ENCODE data around the gene ZNF311. TPM values are rescaled to one million over a fixed set of nuclear protein-coding genes. Genes with fewer than 3 reads are reported as not detected.

The ZNF311 gene
- total RNA-seq, 1 experiment from 2014 or later, result 0.57 TPM

- Histone ChIP-seq H3K4me2 (ENCODE audit: insufficient read depth, insufficient read length, low read length) (no peak overlapping the region), H3K23ac (ENCODE audit: insufficient read length, low read depth, low read length) (no peak overlapping the region), H2AK5ac (ENCODE audit: insufficient read length, low read length) (no peak overlapping the region), H2BK12ac (ENCODE audit: insufficient read length, low read depth, low read length) (no peak overlapping the region), H2BK15ac (ENCODE audit: low read depth, low read length) (no peak overlapping the region), H3K18ac (ENCODE audit: insufficient read length, low read depth, low read length) (no peak overlapping the region), H3K9ac (ENCODE audit: extremely low read depth, insufficient read length, low read length) (no peak overlapping the region), H3K79me1 (ENCODE audit: insufficient read depth, low read depth, low read length, poor library complexity, severe bottlenecking) (no peaks in the 10 kb centered on the region), H3T11ph (ENCODE audit: low read length) (no peak overlapping the region), H3K27ac (ENCODE audit: insufficient read length, low read depth, low read length) (no peak overlapping the region), H4K20me1 (ENCODE audit: control insufficient read depth, insufficient read depth, insufficient read length) (no peaks in the 10 kb centered on the region), H4K91ac (ENCODE audit: insufficient read length, low read depth, low read length) (no peak overlapping the region), H3K27me3 (ENCODE audit: insufficient read depth, low read length) (no peaks in the 10 kb centered on the region), H4K5ac (ENCODE audit: insufficient read length, low read depth, low read length) (no peak overlapping the region), H3K4ac (ENCODE audit: low read depth, low read length) (no peak overlapping the region), H4K8ac (replicated peaks; ENCODE audit: insufficient read length, low read depth, low read length) (no peak overlapping the region), H3K23me2 (ENCODE audit: insufficient read length, low read depth, low read length, poor library complexity, severe bottlenecking) (peaks cover 7% of the 10 kb centered on the region), H2BK20ac (ENCODE audit: low read depth, low read length, poor library complexity, severe bottlenecking) (no peak overlapping the region), H2AFZ (ENCODE audit: low read length) (no peak overlapping the region), H3K56ac (ENCODE audit: insufficient read length, low read depth, low read length) (no peak overlapping the region), H3K14ac (ENCODE audit: insufficient read depth, low read length) (no peak overlapping the region), H3K9me3 (ENCODE audit: control insufficient read depth, low read depth, low read length) (no peaks in the 10 kb centered on the region), H2BK120ac (ENCODE audit: low read depth, low read length, poor library complexity, severe bottlenecking) (no peak overlapping the region), H3K79me2 (ENCODE audit: insufficient read depth, low read length) (no peaks in the 10 kb centered on the region), H3K4me1 (ENCODE audit: insufficient read depth, low read length) (peaks cover 2% of the 10 kb centered on the region; the same call in 1 of the 2 replicates), H2BK5ac (ENCODE audit: insufficient read length, low read length) (no peak overlapping the region)
- TF ChIP-seq, protein P1, sequence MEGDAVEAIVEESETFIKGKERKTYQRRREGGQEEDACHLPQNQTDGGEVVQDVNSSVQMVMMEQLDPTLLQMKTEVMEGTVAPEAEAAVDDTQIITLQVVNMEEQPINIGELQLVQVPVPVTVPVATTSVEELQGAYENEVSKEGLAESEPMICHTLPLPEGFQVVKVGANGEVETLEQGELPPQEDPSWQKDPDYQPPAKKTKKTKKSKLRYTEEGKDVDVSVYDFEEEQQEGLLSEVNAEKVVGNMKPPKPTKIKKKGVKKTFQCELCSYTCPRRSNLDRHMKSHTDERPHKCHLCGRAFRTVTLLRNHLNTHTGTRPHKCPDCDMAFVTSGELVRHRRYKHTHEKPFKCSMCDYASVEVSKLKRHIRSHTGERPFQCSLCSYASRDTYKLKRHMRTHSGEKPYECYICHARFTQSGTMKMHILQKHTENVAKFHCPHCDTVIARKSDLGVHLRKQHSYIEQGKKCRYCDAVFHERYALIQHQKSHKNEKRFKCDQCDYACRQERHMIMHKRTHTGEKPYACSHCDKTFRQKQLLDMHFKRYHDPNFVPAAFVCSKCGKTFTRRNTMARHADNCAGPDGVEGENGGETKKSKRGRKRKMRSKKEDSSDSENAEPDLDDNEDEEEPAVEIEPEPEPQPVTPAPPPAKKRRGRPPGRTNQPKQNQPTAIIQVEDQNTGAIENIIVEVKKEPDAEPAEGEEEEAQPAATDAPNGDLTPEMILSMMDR (conservative IDR thresholded peaks at IDR 0.05), result no peak
- no CpG with 5 or more reads among the region's 23 CpGs for WGBS (ENCODE audit: extremely low coverage, insufficient read length, low lambda C conversion rate)
- Mint-ChIP-seq H3K9me3 (peaks cover 7 to 9% of the 10 kb centered on the region in 2 experiments), H3K27ac (peak overlapping the region; percentile 9 to 86 (median 51); a peak in 2 of 7 replicates), H3K27me3 (ENCODE audit: low read depth) (peaks cover 5% of the 10 kb centered on the region), H3K4me3 (peak overlapping the region in 1 of 2 experiments; percentile 26; a peak in 2 of 5 replicates), H3K36me3 (ENCODE audit: insufficient read depth in 1 of 3, low read depth in 3 of 3) (peaks cover 4 to 5% (median 5%) of the 10 kb centered on the region in 3 experiments; a peak in 6 of 7 replicates), H3K4me1 (peaks cover 23 to 30% of the 10 kb centered on the region in 2 experiments)
- DNase-seq, result no peak
Observed at GRCh38 chr6:28948782-28949486, 56.2 kb downstream of the ZNF311 start.

Data from H9 (cell line).